Kidney epithelial cell (primary cell): Measurements from ENCODE around the gene PRAME. TPM values are rescaled to one million over a fixed set of nuclear protein-coding genes. Genes with fewer than 3 reads are reported as not detected.

Experiments
- DNase-seq: peaks from one replicate; pipeline ENCODE4 v3.0.0-alpha.2; 2010; ENCODE audit warnings: low read depth
- H3K27me3 ChIP-seq: 2 replicates; pipeline ENCODE4 v1.6.0; 2011; ENCODE audit warnings: low read length; ENCODE audit not compliant: control insufficient read depth, insufficient read depth
- H3K36me3 ChIP-seq: 2 replicates; pipeline ENCODE4 v1.5.1; 2011; ENCODE audit warnings: low read length; ENCODE audit not compliant: control insufficient read depth, insufficient read depth
- H3K4me3 ChIP-seq: 2 replicates; pipeline ENCODE4 v1.5.1; 2011; ENCODE audit warnings: low read depth, mild to moderate bottlenecking, control low read depth, low read length
- total RNA-seq: library from RNA; depleted of rRNA; stranded (reverse); fragments of >200 nt; gene quantifications from 2 replicates; pipeline ENCODE4 v1.2.3, GENCODE V29; 2015
- TF ChIP-seq, protein P1 (sequence below): IDR thresholded peaks from 2 replicates; pipeline ENCODE4 v1.5.1; 2011; ENCODE audit warnings: mild to moderate bottlenecking, moderate library complexity, low read length, control low read depth, inconsistent platforms; ENCODE audit not compliant: insufficient read depth, poor library complexity, severe bottlenecking

Gene PRAME
- total RNA-seq, 1 donor from 2014 or later = 3.8 TPM

DNA sequence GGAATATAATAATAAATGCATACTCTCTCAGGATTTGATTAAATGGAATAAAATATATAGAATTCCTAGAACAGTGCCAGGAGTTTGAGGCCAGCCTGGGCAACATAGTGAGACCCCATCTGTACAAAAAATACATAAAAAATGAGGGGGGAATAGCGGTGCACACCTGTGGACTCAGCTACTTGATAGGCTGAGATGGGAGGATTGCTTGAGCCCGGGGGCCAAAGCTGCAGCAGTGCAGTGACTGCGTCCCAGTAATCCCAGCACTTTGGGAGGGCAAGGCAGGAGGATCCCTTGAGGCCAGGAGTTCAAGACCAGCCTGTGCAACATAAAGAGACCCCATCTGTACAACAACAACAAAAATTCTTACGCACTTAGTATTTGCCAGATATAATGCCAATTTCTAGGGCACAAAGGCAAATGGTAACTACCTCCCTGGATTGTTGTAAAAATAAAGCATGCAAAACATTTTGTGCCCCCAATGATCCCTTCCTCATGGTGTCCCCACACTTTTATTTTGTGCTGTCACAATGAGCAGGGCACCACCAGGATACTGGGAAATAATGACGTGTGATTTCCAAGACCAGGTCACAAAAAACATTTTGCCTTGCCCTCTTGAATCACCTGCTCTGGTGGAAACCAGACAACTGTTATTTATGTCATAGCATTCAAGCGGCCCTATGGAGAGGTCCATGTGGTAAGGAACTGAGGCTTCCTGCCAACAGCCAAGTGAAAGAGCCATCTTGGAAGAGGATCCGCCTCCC lies 20.7 kb downstream of the PRAME start:
- Histone ChIP-seq H3K36me3 (no peaks in the 10 kb centered on the region), H3K4me3 (no peak overlapping the region), H3K27me3 (no peaks in the 10 kb centered on the region)
- no peak for DNase-seq
- TF ChIP-seq, protein P1, sequence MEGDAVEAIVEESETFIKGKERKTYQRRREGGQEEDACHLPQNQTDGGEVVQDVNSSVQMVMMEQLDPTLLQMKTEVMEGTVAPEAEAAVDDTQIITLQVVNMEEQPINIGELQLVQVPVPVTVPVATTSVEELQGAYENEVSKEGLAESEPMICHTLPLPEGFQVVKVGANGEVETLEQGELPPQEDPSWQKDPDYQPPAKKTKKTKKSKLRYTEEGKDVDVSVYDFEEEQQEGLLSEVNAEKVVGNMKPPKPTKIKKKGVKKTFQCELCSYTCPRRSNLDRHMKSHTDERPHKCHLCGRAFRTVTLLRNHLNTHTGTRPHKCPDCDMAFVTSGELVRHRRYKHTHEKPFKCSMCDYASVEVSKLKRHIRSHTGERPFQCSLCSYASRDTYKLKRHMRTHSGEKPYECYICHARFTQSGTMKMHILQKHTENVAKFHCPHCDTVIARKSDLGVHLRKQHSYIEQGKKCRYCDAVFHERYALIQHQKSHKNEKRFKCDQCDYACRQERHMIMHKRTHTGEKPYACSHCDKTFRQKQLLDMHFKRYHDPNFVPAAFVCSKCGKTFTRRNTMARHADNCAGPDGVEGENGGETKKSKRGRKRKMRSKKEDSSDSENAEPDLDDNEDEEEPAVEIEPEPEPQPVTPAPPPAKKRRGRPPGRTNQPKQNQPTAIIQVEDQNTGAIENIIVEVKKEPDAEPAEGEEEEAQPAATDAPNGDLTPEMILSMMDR = no peak

DNA sequence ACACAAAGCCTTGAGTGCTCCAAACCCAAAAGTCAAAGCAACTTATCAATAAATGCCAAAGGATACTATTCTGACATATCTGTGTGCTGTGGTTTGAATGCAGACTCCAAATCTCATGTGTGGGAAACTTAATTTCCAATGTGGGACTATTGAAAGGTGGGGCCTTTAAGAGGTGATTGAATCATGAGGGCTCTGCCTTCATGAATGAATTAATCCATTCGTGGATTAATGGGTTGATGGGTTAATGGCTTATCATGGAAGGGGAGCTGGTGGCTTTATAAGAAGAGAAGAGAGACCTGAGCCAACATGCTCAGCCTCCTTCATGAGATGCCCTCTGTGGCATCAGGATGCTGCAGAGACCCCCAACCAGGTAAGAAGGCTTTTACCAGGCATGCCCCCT lies 22.1 kb downstream of the PRAME start:
- DNase-seq = no peak
- no peaks in the 10 kb centered on the region for H3K36me3 ChIP-seq
- no peak overlapping the region for H3K4me3 ChIP-seq
- no peaks in the 10 kb centered on the region for H3K27me3 ChIP-seq
- TF ChIP-seq, protein P1 = no peak

GRCh38 chr22:22536515-22536914 lies 22.6 kb downstream of the PRAME start:
- TF ChIP-seq, protein P1 = no peak
- no peak for DNase-seq
- no peaks in the 10 kb centered on the region for H3K27me3 ChIP-seq
- H3K4me3 ChIP-seq = no peak overlapping the region
- H3K36me3 ChIP-seq = no peaks in the 10 kb centered on the region

- TF ChIP-seq, protein P1 = no peak
- Histone ChIP-seq H3K36me3 (no peaks in the 10 kb centered on the region), H3K27me3 (no peaks in the 10 kb centered on the region), H3K4me3 (no peak overlapping the region)
- no peak for DNase-seq
Measured at GRCh38 chr22:22535662-22536061, 23.4 kb downstream of the PRAME start.

GRCh38 chr22:22534604-22535415 lies 24.3 kb downstream of the PRAME start:
- Histone ChIP-seq H3K4me3 (no peak overlapping the region), H3K36me3 (no peaks in the 10 kb centered on the region), H3K27me3 (no peaks in the 10 kb centered on the region)
- DNase-seq = no peak
- TF ChIP-seq, protein P1 = no peak
